GM19463 (cell line): Measurements from ENCODE around the gene TMEM50B.
A peak's percentile ranks its signal among the peaks of the same experiment; 100 is the strongest.
"Not testable (repeated sequence)": the region's sequence is repeated elsewhere in the genome, so short reads cannot be mapped to it uniquely, and the experiment has no call there.

ENCODE experiments used
- ATAC-seq: cut with Tn5 transposase; IDR thresholded peaks from one replicate; pipeline ENCODE4 v1.9.1; 2021; ENCODE audit warnings: mild to moderate bottlenecking, moderate library complexity; ENCODE audit not compliant: unreplicated experiment

The TMEM50B gene

GRCh38 chr21:33433001-33433400 is 46.8 kb downstream of the TMEM50B start:
- no peak for ATAC-seq

- no peak for ATAC-seq
Observed at GRCh38 chr21:33432496-33432895, 47.3 kb downstream of the TMEM50B start.

GRCh38 chr21:33430858-33431257 is 48.9 kb downstream of the TMEM50B start:
- ATAC-seq = no peak

GRCh38 chr21:33428669-33429068 is 51.1 kb downstream of the TMEM50B start:
- no peak for ATAC-seq

GRCh38 chr21:33427051-33427450 is 52.7 kb downstream of the TMEM50B start:
- ATAC-seq = no peak

- ATAC-seq = no peak
Observed at GRCh38 chr21:33425825-33426224, 53.9 kb downstream of the TMEM50B start.

GRCh38 chr21:33424214-33424613 is 55.6 kb downstream of the TMEM50B start:
- ATAC-seq = no peak

- ATAC-seq = no peak
Observed at GRCh38 chr21:33421713-33422393, 57.9 kb downstream of the TMEM50B start.

- ATAC-seq = no peak
Observed at GRCh38 chr21:33419538-33420123, 60.1 kb downstream of the TMEM50B start.

GRCh38 chr21:33418691-33419090 is 61.1 kb downstream of the TMEM50B start:
- ATAC-seq = no peak

GRCh38 chr21:33414926-33415325 is 64.8 kb downstream of the TMEM50B start:
- no peak for ATAC-seq

GRCh38 chr21:33414068-33414467 is 65.7 kb downstream of the TMEM50B start:
- ATAC-seq = no peak

- no peak for ATAC-seq
Observed at GRCh38 chr21:33412832-33413519, 66.8 kb downstream of the TMEM50B start.

GRCh38 chr21:33412439-33412831 is 67.3 kb downstream of the TMEM50B start:
- not testable (repeated sequence) for ATAC-seq

- ATAC-seq = no peak
Observed at GRCh38 chr21:33411949-33412430, 67.8 kb downstream of the TMEM50B start.

GRCh38 chr21:33406493-33406892 is 73.3 kb downstream of the TMEM50B start:
- ATAC-seq = no peak

- ATAC-seq = peak; percentile 23
Observed at GRCh38 chr21:33403786-33404585, 75.8 kb downstream of the TMEM50B start.

- ATAC-seq = peak; percentile 38
Observed at GRCh38 chr21:33403128-33403785, 76.5 kb downstream of the TMEM50B start, which contains the start of gene IFNGR2. TSS of gene IFNGR2 (plus strand) at chr21:33403413. CDS start at chr21:33403544, 131 bp downstream.

- ATAC-seq = no peak
Observed at GRCh38 chr21:33402001-33402979, 77.5 kb downstream of the TMEM50B start.
